ENCODE data around the gene UBE3C.

- TF ChIP-seq CTCF (IDR thresholded peaks at IDR 0.05) (no peak), POLR2A (IDR thresholded peaks at IDR 0.05) (no peak)
These were observed 13.7 kb downstream of the UBE3C start for GRCh38 chr7:157152391-157152937.
